Measurements from ENCODE around the gene NSUN7.
A peak's percentile ranks its signal among the peaks of the same experiment; 100 is the strongest.

NSUN7 gene

DNA sequence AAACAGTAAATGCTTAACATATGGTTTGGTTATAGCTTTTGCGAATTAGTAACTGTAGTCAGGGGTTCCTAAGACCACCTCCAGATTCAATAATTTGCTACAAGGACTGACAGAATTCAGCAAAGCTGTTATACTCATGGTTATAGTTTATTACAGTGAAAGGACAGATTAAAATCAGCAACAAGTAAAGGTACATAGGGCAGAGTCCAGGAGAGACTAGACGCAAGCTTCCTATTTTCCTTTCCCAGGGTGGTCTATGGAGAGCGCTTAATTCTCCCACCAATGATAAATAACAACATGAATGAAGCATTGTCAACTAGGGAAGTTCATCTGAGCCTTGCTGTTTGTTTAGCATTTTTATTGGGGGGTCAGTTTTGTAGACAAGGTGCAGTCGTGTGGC, 5.9 kb downstream of the NSUN7 start:
- H3K27me3 ChIP-seq (ENCODE audit: insufficient read depth, low read length, poor library complexity), result no peaks in the 10 kb centered on the region
- H3K36me3 ChIP-seq (ENCODE audit: insufficient read depth, low read length), result no peaks in the 10 kb centered on the region
- ATAC-seq (ENCODE audit: insufficient read depth, low read depth) (no peak), DNase-seq (no peak)
- no peaks in the 10 kb centered on the region for H4K20me1 ChIP-seq (ENCODE audit: insufficient read depth, low read length)
- H3K4me1 ChIP-seq (ENCODE audit: insufficient read depth, low read length), result no peaks in the 10 kb centered on the region
- H3K4me2 ChIP-seq (ENCODE audit: insufficient read depth, low read length), result no peak overlapping the region
- H2AFZ ChIP-seq (ENCODE audit: low read depth, low read length), result no peak overlapping the region
- no peak overlapping the region for H3K9ac ChIP-seq (ENCODE audit: low read depth, low read length)
- no peaks in the 10 kb centered on the region for H3K9me3 ChIP-seq (ENCODE audit: insufficient read depth, low read length, severe bottlenecking)
- H3K4me3 ChIP-seq (ENCODE audit: low read depth in 1 of 2, low read length in 2 of 2), result no peak overlapping the region
- H3K27ac ChIP-seq (ENCODE audit: low read length), result no peak overlapping the region
- H3K79me2 ChIP-seq (ENCODE audit: insufficient read depth, low read length), result no peaks in the 10 kb centered on the region
- no peak for TF ChIP-seq EZH2 (IDR thresholded peaks at IDR 0.05; ENCODE audit: borderline replicate concordance, low read depth, low read length, severe bottlenecking)
- TF ChIP-seq, protein P1, sequence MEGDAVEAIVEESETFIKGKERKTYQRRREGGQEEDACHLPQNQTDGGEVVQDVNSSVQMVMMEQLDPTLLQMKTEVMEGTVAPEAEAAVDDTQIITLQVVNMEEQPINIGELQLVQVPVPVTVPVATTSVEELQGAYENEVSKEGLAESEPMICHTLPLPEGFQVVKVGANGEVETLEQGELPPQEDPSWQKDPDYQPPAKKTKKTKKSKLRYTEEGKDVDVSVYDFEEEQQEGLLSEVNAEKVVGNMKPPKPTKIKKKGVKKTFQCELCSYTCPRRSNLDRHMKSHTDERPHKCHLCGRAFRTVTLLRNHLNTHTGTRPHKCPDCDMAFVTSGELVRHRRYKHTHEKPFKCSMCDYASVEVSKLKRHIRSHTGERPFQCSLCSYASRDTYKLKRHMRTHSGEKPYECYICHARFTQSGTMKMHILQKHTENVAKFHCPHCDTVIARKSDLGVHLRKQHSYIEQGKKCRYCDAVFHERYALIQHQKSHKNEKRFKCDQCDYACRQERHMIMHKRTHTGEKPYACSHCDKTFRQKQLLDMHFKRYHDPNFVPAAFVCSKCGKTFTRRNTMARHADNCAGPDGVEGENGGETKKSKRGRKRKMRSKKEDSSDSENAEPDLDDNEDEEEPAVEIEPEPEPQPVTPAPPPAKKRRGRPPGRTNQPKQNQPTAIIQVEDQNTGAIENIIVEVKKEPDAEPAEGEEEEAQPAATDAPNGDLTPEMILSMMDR (IDR thresholded peaks at IDR 0.05; ENCODE audit: borderline replicate concordance, extremely low read depth, low read length, poor library complexity, severe bottlenecking), result no peak

DNA sequence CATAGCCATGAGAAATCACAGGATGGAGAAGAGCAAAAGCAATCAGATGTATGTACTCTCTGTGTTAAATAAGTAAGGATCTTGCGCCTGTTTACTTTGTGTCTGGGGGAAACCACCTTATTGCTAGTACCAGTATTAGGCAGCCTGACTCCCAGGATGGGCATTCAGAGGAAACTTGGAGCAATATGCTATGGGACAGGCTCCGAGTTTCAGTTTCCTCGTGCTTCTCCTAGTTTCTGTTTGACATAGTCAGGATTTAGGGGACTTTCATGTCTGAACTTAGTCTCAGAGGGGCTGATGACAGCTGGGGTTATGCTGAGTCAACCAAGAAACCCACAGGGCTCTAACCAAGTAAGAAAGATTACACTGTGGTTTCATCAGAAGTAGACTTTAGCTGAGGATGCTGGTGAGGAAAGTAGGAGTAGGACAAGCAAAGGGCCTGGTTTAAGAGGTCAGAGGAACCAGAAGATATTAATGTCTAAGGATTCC, 13.5 kb downstream of the NSUN7 start:
- Histone ChIP-seq H3K4me2 (ENCODE audit: insufficient read depth, low read length) (peak overlapping the region; percentile 34; the same call in 1 of the 2 replicates), H3K79me2 (ENCODE audit: insufficient read depth, low read length) (no peaks in the 10 kb centered on the region), H2AFZ (ENCODE audit: low read depth, low read length) (no peak overlapping the region), H3K4me3 (ENCODE audit: low read depth in 1 of 2, low read length in 2 of 2) (no peak overlapping the region), H3K36me3 (ENCODE audit: insufficient read depth, low read length) (no peaks in the 10 kb centered on the region), H3K4me1 (ENCODE audit: insufficient read depth, low read length) (peaks cover 11% of the 10 kb centered on the region; the same call in 1 of the 2 replicates), H3K9ac (ENCODE audit: low read depth, low read length) (no peak overlapping the region), H3K9me3 (ENCODE audit: insufficient read depth, low read length, severe bottlenecking) (no peaks in the 10 kb centered on the region), H4K20me1 (ENCODE audit: insufficient read depth, low read length) (no peaks in the 10 kb centered on the region), H3K27me3 (ENCODE audit: insufficient read depth, low read length, poor library complexity) (no peaks in the 10 kb centered on the region), H3K27ac (ENCODE audit: low read length) (no peak overlapping the region)
- DNase-seq (peak; percentile 65), ATAC-seq (ENCODE audit: insufficient read depth, low read depth) (peak; percentile 98)
- no peak for TF ChIP-seq EZH2 (IDR thresholded peaks at IDR 0.05; ENCODE audit: borderline replicate concordance, low read depth, low read length, severe bottlenecking)
- TF ChIP-seq, protein P1 (IDR thresholded peaks at IDR 0.05; ENCODE audit: borderline replicate concordance, extremely low read depth, low read length, poor library complexity, severe bottlenecking), result no peak

DNA sequence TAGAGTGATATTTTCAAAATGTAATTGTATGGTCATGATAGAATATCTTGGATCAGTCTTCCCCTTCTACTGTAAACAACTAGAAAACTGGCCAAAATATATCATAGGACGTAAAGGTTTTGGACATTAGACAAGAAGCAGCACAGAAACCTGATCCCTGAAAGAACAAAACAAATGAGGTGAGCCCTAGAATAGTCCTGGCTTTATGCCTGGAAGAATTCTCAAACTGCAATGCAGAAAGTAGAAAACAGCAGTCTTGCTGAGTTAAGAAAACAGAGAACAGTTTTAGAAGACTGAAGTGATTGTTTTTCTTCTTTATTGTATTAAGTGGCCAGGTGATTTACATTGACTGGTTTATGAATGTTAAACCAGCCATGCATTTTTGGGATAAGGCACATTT, 19.5 kb downstream of the NSUN7 start:
- ATAC-seq (ENCODE audit: insufficient read depth, low read depth) (no peak), DNase-seq (no peak)
- Histone ChIP-seq H3K4me3 (ENCODE audit: low read depth in 1 of 2, low read length in 2 of 2) (no peak overlapping the region), H3K4me2 (ENCODE audit: insufficient read depth, low read length) (no peak overlapping the region), H3K36me3 (ENCODE audit: insufficient read depth, low read length) (no peaks in the 10 kb centered on the region), H3K9me3 (ENCODE audit: insufficient read depth, low read length, severe bottlenecking) (no peaks in the 10 kb centered on the region), H4K20me1 (ENCODE audit: insufficient read depth, low read length) (no peaks in the 10 kb centered on the region), H2AFZ (ENCODE audit: low read depth, low read length) (no peak overlapping the region), H3K9ac (ENCODE audit: low read depth, low read length) (no peak overlapping the region), H3K4me1 (ENCODE audit: insufficient read depth, low read length) (0 out of 2 replicates have a peak, but pooled peaks cover 3% of the 10 kb centered on the region), H3K27me3 (ENCODE audit: insufficient read depth, low read length, poor library complexity) (no peaks in the 10 kb centered on the region), H3K79me2 (ENCODE audit: insufficient read depth, low read length) (no peaks in the 10 kb centered on the region), H3K27ac (ENCODE audit: low read length) (no peak overlapping the region)
- no peak for TF ChIP-seq EZH2 (IDR thresholded peaks at IDR 0.05; ENCODE audit: borderline replicate concordance, low read depth, low read length, severe bottlenecking)

DNA sequence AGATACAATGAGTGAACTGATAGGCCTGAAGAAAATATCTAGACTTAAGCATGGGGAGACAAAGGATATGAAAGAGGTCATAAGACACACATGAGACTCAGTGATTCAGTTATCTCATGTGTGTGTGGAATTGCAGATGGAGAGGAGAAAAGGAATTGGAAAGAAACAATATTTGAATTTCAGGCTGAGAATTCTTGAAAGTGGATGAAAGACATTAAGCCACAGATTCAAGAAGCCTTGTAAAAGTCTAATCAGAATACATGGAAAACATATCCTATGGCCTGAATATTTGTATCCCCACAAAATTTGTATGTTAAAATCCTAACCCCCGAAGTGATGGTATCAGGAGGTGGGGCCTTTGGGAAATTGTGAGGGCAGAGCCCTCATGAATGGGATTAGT, 28.3 kb downstream of the NSUN7 start:
- DNase-seq (no peak), ATAC-seq (ENCODE audit: insufficient read depth, low read depth) (no peak)
- Histone ChIP-seq H3K4me2 (ENCODE audit: insufficient read depth, low read length) (no peak overlapping the region), H2AFZ (ENCODE audit: low read depth, low read length) (no peak overlapping the region), H3K4me1 (ENCODE audit: insufficient read depth, low read length) (no peaks in the 10 kb centered on the region), H4K20me1 (ENCODE audit: insufficient read depth, low read length) (no peaks in the 10 kb centered on the region), H3K4me3 (ENCODE audit: low read depth in 1 of 2, low read length in 2 of 2) (no peak overlapping the region), H3K36me3 (ENCODE audit: insufficient read depth, low read length) (no peaks in the 10 kb centered on the region), H3K9ac (ENCODE audit: low read depth, low read length) (no peak overlapping the region), H3K27me3 (ENCODE audit: insufficient read depth, low read length, poor library complexity) (no peaks in the 10 kb centered on the region), H3K27ac (ENCODE audit: low read length) (no peak overlapping the region), H3K9me3 (ENCODE audit: insufficient read depth, low read length, severe bottlenecking) (no peaks in the 10 kb centered on the region), H3K79me2 (ENCODE audit: insufficient read depth, low read length) (no peaks in the 10 kb centered on the region)
- TF ChIP-seq, protein P1 (IDR thresholded peaks at IDR 0.05; ENCODE audit: borderline replicate concordance, extremely low read depth, low read length, poor library complexity, severe bottlenecking), result no peak
- no peak for TF ChIP-seq EZH2 (IDR thresholded peaks at IDR 0.05; ENCODE audit: borderline replicate concordance, low read depth, low read length, severe bottlenecking)
